Activated CD8-positive, alpha-beta memory T cell treated with anti-CD3 and anti-CD28 coated beads, Interleukin-2, amount 50 U/mL, for 1 hour (primary cell): ENCODE measurements around the gene ACKR3.

ENCODE experiments used
- DNase-seq: peaks from one replicate; pipeline ENCODE4 v3.0.0-alpha.2; 2020; ENCODE audit errors: extremely low read depth

Gene ACKR3

DNA sequence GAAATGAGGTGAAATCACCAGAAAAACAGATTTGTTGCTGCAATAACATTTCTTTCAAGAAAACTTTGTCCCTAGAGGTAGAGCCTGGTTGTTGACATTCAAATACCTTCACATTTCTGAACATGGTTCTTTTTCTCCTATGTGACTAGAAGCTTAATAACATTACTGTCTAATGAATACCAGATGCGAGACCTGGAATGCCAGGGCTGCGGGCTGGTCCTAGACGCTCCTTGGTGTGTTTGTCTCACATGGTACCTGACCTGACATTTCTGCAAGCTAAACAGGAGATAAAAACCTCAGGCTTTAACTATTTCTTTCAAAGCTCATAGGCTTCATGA lies 38.5 kb downstream of the ACKR3 start:
- no peak for DNase-seq

DNA sequence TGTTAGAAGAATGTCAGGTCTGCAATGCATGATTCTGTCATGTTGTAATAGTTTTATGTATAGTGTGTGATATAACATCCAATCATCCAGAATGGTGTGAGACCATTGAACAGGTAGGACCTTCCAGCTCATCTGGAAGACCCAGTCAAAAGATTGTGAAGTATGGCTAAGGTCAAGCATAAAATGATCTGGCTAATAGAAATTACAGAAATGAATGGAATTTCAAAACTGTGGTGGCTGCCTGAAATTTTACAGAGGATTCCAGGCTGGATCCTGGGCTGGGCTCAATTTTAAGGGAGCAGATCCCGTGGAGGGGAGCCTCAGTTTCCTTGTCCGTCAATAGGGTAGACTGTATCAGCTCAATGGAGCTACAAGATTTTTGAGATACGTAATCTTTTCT lies 39.1 kb downstream of the ACKR3 start:
- DNase-seq: no peak

DNA sequence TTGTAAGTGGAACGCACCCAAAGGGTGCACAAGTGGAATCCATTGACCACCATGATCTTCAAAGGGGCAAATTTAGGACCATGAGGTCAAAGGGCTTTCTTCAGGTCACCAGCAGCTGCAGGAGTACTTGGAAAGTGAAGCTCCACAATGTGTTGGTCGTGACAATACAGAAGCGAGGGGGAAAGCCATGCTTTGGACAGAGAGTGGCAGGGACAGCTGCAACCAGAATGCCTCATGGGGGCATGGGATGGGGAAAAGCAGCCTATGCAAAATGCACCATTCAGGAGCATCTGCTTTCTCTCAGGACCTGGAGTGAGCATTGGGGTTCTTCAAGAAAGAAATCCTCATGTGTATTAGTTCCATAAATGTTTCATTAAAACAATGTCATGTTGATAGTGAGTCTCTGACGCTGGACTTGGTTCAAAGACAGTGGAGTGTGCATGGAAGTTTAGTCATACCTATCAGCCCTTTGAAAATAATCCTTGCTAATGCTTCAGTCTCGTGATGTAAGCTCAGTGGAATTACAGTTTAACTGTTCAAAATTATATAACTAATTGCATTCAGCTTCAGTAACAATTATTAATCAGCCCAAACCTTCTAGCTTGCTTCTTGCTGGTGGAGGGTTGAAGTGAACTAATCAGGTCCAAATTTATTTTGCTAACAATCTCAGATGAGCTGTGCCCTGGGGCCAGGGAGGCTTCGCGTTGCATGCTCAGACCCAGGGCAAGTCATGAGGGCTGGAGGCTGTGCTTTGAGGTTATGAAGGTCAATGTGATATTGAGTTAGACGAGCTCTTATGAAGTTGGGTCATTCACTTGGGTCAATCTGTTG lies 41.6 kb downstream of the ACKR3 start:
- no peak for DNase-seq

DNA sequence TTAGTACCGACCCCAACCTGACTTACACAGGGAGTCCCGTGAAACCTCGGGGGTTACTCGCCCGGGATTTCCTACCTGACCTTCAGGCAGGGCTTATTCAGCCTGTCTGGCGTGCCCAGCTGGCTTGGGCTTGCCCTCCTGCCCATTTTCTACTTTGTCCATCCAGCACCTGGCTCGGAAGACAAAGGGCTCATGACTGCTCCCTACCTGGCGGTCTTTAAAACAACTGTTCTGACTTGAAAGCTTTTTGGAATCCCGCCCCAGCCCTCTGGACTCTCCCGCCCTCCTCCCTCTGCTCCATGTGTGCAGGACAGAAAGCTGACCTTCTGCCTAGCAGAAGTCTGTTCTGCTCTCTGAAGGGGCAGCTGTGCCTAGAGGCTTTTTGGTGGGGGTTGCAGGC lies 43.1 kb downstream of the ACKR3 start:
- DNase-seq: no peak

DNA sequence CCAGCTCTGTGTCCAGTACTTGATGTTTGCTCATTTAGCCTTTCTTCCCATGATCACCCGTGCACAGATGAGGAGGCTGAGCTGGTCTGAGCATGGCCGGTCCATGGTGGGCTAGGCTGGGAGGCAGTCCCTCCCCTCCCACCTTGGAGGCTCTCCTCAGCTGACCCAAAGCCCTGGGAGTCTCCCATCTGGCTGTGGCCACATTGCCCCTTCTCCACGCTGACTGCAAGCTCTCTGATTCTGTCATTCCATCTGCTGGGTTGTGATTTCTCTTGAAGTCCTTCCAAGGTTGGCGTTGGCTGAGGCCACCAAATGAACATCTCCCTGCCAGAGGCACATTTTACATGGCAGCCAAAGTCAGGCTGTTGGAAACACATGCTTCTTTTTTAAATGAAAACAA lies 44.0 kb downstream of the ACKR3 start:
- no peak for DNase-seq

GRCh38 chr2:236614551-236614950 lies 44.9 kb downstream of the ACKR3 start:
- no peak for DNase-seq

DNA sequence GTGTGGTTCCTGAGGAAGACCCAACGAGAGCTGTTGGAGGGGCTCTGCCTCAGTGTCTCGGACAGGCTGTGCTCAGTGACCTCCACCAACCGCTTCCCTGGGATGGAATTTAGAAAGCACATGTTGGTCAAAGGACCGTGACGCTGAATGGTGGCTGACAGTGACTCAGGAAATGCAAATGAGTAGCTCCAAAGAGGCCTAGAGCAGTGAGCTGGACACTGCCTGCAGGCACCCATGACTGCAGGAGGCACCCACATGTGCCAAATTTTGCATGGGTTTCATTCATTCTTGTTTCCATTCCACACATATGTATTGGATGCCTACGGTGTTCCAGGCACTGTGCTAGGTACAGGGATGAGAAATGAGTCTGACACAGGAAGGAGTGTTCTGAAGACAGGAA lies 46.4 kb downstream of the ACKR3 start:
- no peak for DNase-seq

GRCh38 chr2:236616624-236617023 lies 47.0 kb downstream of the ACKR3 start:
- no peak for DNase-seq

DNA sequence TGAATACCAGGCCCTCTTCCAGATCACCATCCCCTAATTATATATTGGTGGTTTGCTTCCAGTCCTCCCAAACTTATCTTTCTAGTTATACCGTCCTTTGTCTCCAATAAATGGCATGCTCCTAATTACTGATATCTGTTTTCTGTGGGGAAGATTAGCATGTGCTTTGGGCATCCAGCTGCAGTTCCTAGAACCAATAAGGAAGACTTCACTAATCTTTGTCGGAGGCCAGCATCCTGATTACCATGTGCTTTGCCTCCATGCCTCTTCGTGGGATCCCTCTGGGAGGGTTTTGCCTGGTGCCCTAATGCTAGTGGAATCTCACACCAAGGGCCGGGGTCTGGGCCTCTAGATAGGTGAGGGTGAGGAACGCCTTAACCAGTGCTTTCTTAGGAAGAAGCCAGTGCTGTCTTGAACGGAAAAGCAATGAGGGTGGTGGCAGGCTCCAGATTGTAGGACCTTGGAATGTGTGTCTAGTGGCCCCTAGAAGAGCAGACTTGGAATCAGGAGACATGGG lies 47.7 kb downstream of the ACKR3 start:
- DNase-seq: no peak

GRCh38 chr2:236617796-236618195 lies 48.2 kb downstream of the ACKR3 start:
- DNase-seq: no peak

DNA sequence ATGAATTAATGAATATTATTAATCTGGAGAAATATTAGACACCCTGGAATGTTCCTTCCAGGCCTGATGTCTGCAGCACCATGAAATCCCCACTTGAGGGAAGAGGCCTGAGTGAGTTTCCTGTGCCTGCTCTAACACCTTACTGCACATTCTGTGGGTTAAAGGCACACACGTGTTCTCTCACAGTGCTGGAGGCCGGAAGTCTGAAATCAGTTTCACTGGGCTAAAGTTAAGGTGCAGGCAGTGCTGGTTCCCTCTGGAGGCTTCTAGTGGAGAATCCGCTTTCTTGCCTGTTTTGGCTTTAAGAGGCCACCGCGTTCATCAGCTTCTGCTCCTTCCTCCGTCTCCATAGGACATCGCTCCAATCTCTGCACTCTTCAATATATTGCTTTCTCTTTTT lies 48.7 kb downstream of the ACKR3 start:
- no peak for DNase-seq

DNA sequence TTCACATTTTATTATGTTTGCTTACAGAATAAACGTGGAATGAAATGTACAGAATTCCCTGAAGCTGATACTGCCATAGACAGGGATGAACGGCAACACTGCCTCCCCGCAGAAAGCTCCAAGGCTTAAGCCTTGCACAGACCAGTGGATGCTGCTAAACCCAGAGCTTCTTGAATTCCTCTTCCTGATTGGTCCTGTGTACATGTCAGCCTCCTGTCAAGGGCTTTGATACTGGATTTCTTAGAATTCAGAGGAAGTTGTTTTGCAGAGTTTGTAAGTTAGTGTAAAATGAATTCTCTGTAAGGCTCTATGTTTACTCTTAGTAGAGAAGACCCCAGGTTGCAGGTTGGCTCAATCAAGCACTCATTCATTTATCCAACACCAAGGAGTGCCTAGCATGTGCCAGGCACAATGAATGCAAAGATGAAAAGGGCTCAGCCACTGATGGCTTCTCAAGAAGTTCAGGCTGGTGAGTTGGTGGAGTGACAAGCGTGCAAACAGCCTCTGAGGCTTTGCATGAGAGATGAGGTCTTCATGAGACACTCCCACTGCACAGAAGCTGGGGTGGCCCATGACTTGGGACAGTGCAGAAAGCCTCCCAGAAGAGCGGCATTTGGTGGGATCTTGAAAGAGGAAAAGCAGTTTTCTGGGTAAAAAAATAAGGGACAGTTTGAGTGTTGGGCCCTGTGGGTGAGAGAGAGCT lies 50.4 kb downstream of the ACKR3 start:
- no peak for DNase-seq

DNA sequence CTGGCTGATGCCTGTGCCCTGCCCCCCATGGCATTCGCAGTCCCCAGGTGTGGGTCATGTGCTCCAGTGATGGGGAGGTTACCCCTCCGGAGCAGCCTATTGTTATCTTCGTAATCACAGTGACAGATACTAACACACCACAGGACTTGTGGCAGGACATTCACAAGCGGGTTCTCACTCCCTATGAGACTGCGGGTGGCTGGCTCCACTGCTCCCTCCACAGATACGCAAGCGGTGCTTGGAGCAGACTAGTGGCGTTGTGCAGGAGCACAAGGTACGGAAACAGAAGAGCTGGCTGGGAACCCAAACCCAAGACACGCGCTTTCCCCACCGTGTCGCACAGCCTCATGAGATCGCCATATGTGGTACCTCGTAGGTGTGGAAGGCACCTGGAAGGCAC lies 52.2 kb downstream of the ACKR3 start:
- DNase-seq: no peak

DNA sequence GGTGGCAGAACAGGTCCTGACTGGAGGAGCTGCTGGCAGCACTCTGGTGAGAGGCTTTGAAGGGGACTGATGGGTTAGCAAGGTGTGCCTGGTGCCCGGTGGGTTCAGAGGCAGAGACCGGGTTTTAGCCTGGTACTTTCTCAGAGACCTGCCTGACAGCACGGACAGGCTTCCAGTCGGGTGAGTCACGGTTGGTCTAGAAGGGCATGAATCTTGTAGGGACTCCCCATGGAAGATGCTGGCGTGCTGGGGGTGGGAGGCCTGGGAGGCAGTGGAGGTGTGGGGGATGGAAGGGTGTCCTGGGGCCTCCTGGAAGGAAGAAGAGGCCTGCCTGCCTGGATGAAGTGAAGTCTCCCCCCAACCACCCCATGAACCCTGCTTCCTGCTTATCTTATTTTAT lies 52.6 kb downstream of the ACKR3 start:
- DNase-seq: no peak

GRCh38 chr2:236622660-236623059 lies 53.0 kb downstream of the ACKR3 start:
- DNase-seq: no peak

DNA sequence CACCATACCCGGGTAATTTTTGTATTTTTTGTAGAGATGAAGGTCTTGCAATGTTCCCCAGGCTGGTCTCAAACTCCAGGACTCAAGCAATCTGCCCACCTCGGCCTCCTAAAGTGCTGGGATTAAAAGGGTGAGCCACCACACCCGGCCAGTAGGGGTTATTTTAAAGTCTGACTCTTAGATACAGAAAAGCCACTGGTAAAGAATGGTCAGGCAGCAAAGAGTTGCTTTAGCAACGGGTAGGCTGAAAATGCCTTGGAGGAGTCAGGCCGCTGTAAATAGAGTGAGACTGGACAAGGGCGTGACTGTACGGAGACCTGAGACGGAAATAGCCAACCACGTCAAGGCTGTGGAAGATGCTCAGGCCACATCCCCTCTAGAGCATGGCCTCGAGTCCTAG lies 54.2 kb downstream of the ACKR3 start:
- no peak for DNase-seq

DNA sequence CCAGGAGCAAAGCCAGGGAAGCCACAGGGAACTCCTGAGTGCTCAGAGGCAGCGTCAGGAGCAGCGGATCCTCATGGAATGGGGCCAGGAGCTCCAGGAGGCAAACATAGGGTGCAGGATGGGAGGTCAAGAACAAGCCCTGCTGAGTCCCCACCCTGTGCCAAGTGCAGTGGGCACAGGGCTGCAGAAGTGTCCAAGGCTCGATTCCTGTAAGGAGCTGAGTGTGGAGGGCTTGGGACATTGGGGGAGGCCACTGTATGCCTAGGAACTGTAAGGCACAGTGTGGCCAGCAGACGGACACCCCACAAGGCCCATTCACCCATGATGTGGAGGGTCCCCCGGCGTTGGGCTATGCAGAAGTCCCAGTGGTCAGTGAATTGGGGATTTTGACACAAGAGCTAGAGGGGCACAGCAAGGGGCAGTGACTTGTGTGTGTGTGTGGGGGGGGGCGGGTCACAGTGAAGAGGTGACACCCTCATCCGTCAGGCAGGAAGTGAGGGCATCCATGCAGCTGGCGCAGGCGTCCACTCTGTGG lies 55.6 kb downstream of the ACKR3 start:
- DNase-seq: no peak

DNA sequence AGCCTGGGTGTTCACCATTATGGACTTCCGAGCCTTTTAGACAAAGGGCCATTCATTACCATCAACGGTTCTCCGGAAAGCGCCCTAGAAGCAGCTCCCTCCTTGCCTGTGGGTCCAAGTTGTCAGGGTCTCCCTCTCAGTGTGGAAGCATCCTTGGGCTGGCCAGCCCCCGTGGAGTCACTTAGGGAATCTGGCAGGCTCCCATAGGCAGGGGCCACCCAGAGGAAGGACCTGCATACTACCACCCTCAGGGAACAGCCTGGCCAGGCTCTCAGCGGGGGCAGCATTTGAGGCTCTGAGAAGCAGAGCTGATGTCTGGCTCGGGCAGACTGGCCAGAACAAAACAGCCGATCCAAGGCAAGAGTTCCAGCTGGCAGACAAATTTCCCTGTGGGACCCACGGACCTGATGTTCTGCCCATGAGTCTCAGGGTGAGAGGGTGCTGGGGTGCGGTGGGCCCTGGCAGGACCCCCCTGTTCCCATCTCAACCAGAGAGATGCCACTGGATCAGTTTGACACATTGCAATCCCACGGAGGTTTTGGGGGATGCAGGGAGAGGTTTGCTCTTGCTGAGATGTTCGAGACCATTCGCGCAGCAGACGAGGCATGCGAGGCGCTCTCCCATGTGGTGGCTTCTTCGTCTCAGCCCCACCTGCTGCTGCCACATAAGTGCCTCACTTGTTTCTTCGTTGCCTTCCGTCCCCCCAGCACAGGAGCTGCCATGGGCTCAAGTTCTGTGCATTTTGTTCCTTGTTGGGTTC lies 56.9 kb downstream of the ACKR3 start:
- no peak for DNase-seq

- no peak for DNase-seq
Observed at GRCh38 chr2:236627193-236627592, 57.6 kb downstream of the ACKR3 start.

GRCh38 chr2:236627841-236628240 lies 58.2 kb downstream of the ACKR3 start:
- DNase-seq: no peak

GRCh38 chr2:236628256-236628901 lies 58.8 kb downstream of the ACKR3 start:
- DNase-seq: no peak
